ENCODE measurements around the gene POLR3B.
A peak's percentile ranks its signal among the peaks of the same experiment; 100 is the strongest.
"Not testable (repeated sequence)": the region's sequence is repeated elsewhere in the genome, so short reads cannot be mapped to it uniquely, and the experiment has no call there.

Gene POLR3B

GRCh38 chr12:106342397-106343213, 14.9 kb upstream of the POLR3B start:
- DNase-seq (ENCODE audit: low read depth), result no peak

- DNase-seq (ENCODE audit: low read depth), result no peak
Observed at GRCh38 chr12:106343214-106343528, 14.4 kb upstream of the POLR3B start.

GRCh38 chr12:106344131-106344530, 13.4 kb upstream of the POLR3B start:
- DNase-seq (ENCODE audit: low read depth), result no peak

- no peak for DNase-seq (ENCODE audit: low read depth)
Observed at GRCh38 chr12:106345746-106346145, 11.8 kb upstream of the POLR3B start.

- DNase-seq (ENCODE audit: low read depth), result no peak
Observed at GRCh38 chr12:106348411-106348810, 9.1 kb upstream of the POLR3B start.

- no peak for DNase-seq (ENCODE audit: low read depth)
Observed at GRCh38 chr12:106353175-106353574, 4.4 kb upstream of the POLR3B start.

- peak; percentile 35 for DNase-seq (ENCODE audit: low read depth)
Observed at GRCh38 chr12:106358396-106359241, 1.1 kb downstream of the POLR3B start.

- DNase-seq (ENCODE audit: low read depth), result no peak
Observed at GRCh38 chr12:106359646-106360399, 2.3 kb downstream of the POLR3B start.

GRCh38 chr12:106360400-106360994, 2.9 kb downstream of the POLR3B start:
- DNase-seq (ENCODE audit: low read depth), result no peak

- no peak for DNase-seq (ENCODE audit: low read depth)
Observed at GRCh38 chr12:106362971-106363370, 5.4 kb downstream of the POLR3B start.

- no peak for DNase-seq (ENCODE audit: low read depth)
Observed at GRCh38 chr12:106364261-106364660, 6.7 kb downstream of the POLR3B start.

GRCh38 chr12:106369624-106370346, 12.2 kb downstream of the POLR3B start:
- no peak for DNase-seq (ENCODE audit: low read depth)

- no peak for DNase-seq (ENCODE audit: low read depth)
Observed at GRCh38 chr12:106378788-106379187, 21.2 kb downstream of the POLR3B start.

GRCh38 chr12:106380954-106381353, 23.4 kb downstream of the POLR3B start:
- no peak for DNase-seq (ENCODE audit: low read depth)

- not testable (repeated sequence) for DNase-seq (ENCODE audit: low read depth)
Observed at GRCh38 chr12:106381866-106382265, 24.3 kb downstream of the POLR3B start.

- no peak for DNase-seq (ENCODE audit: low read depth)
Observed at GRCh38 chr12:106386813-106387535, 29.4 kb downstream of the POLR3B start.

- DNase-seq (ENCODE audit: low read depth), result no peak
Observed at GRCh38 chr12:106387848-106388377, 30.4 kb downstream of the POLR3B start.

GRCh38 chr12:106389151-106389550, 31.6 kb downstream of the POLR3B start:
- DNase-seq (ENCODE audit: low read depth), result no peak

GRCh38 chr12:106392759-106393158, 35.2 kb downstream of the POLR3B start:
- no peak for DNase-seq (ENCODE audit: low read depth)

GRCh38 chr12:106409878-106410277, 52.3 kb downstream of the POLR3B start:
- no peak for DNase-seq (ENCODE audit: low read depth)

GRCh38 chr12:106412563-106412962, 55.0 kb downstream of the POLR3B start:
- DNase-seq (ENCODE audit: low read depth), result no peak

Measured in HS-27A (cell line).